Stomach (tissue), 9 donors: ENCODE data around the gene NUPR2. TPM values are rescaled to one million over a fixed set of nuclear protein-coding genes. Genes with fewer than 3 reads are reported as not detected.
"Not testable (repeated sequence)": the region's sequence is repeated elsewhere in the genome, so short reads cannot be mapped to it uniquely, and the experiment has no call there.

ENCODE experiments used
- DNase-seq, 2 donors: peaks; one replicate each; pipeline versions ENCODE4 v3.0.0 to v3.0.0-alpha.2; 2013 to 2019
- H3K27ac ChIP-seq, 5 donors: fragments of 200-600 bp in 4 of 5; sonication (generic) in 4 of 5; one replicate each; pipeline ENCODE4 v1.5.1; 2013 to 2019; ENCODE audit warnings: mild to moderate bottlenecking in 1 of 5, moderate library complexity in 1 of 5
- H3K27me3 ChIP-seq, 3 donors: fragments of 200-600 bp; sonication (generic); one replicate each; pipeline ENCODE4 v1.5.1; 2017 to 2019; ENCODE audit warnings: mixed run types in 1 of 3
- H3K36me3 ChIP-seq, 4 donors: fragments of 200-600 bp; sonication (generic); 1 replicate in 3 of 4; 2 replicates in 1 of 4; pipeline ENCODE4 v1.5.1; 2016 to 2019
- H3K4me1 ChIP-seq, 4 donors: fragments of 200-600 bp; sonication (generic); one replicate each; pipeline ENCODE4 v1.5.1; 2016 to 2019
- H3K4me3 ChIP-seq, 4 donors: fragments of 200-600 bp; sonication (generic) in 3 of 4; one replicate each; pipeline ENCODE4 v1.5.1; 2016 to 2019; ENCODE audit warnings: mild to moderate bottlenecking in 1 of 4
- H3K9me3 ChIP-seq, 4 donors: fragments of 200-600 bp; sonication (generic); one replicate each; pipeline ENCODE4 v1.5.1; 2016 to 2019
- CTCF ChIP-seq, 7 experiments: fragments of 450-650 bp in 4 of 7; fragments of 200-600 bp in 3 of 7; sonication (generic) in 3 of 7; IDR thresholded peaks; one replicate each; pipeline ENCODE4 v1.5.1; 2016 to 2019; ENCODE audit warnings: antibody characterized with exemption in 7 of 7, control low read depth in 2 of 7, mild to moderate bottlenecking in 1 of 7
- EP300 ChIP-seq: sonication (generic); formaldehyde crosslinking; IDR thresholded peaks from one replicate; pipeline ENCODE4 v1.6.1; 2017; ENCODE audit warnings: antibody characterized with exemption
- POLR2A ChIP-seq, 4 donors: fragments of 450-650 bp; IDR thresholded peaks; one replicate each; pipeline ENCODE4 v1.6.1; 2016; ENCODE audit warnings: antibody characterized with exemption in 4 of 4, control low read depth in 2 of 4, mild to moderate bottlenecking in 1 of 4, moderate library complexity in 1 of 4
- POLR2AphosphoS5 ChIP-seq, 3 donors: sonication (generic); formaldehyde crosslinking; IDR thresholded peaks; one replicate each; pipeline ENCODE4 v1.6.1; 2016; ENCODE audit warnings: antibody characterized with exemption in 3 of 3
- WGBS, 5 donors: extraction: QIAGEN DNeasy Blood & Tissue Kit in 3 of 5; methylation state at CpG; one replicate each; pipeline versions ENCODE4 v1.1.5 to v1.1.7; 2013 to 2018; 5-methylcytosine and 5-hydroxymethylcytosine counted together
- intact Hi-C: fragments of 100-400 bp; cut with DNase I; formaldehyde crosslinking; loops from one replicate; pipeline ENCODE4 v1.15.1; 2023; ENCODE audit warnings: low total_unique reads
- polyA plus RNA-seq, 3 donors: library from polyadenylated mRNA; stranded (reverse); fragments of 200-250 nt; gene quantifications; one replicate each; pipeline ENCODE4 v1.2.3, GENCODE V29; 2013
- total RNA-seq, 5 donors: library from RNA; depleted of rRNA; stranded (reverse); fragments of >200 nt; gene quantifications; one replicate each; pipeline versions ENCODE4 v1.1.0 to v1.2.3, GENCODE V29; 2014 to 2016
- donor health status: healthy with polysubstance abuse.
- donor health status: Bipolar disorder and iron deficiency.
- donor health status: healthy.

NUPR2 gene
- total and polyA plus RNA-seq, 8 donors: 9.5 to 21.9 (median 10.1) TPM; not detected in 3

- no peaks in the 10 kb centered on the region for H3K4me1 ChIP-seq
- no peaks in the 10 kb centered on the region for H3K36me3 ChIP-seq
- DNase-seq: no peak
- H3K4me3 ChIP-seq: no peak overlapping the region
- H3K27ac ChIP-seq: no peak overlapping the region
- WGBS, 5 donors: 72 to 82% (median 80%) methylated on average over 8 of the region's 8 CpGs
- H3K9me3 ChIP-seq: no peaks in the 10 kb centered on the region
- intact Hi-C loops: no loop called here
- H3K27me3 ChIP-seq: no peaks in the 10 kb centered on the region
- TF ChIP-seq CTCF (IDR thresholded peaks at IDR 0.05) (no peak), POLR2A (IDR thresholded peaks at IDR 0.05) (no peak), EP300 (no peak)
Observed at GRCh38 chr7:56125831-56126230, 9.6 kb upstream of the NUPR2 start.

- no peaks in the 10 kb centered on the region for H3K36me3 ChIP-seq
- no peak overlapping the region for H3K27ac ChIP-seq
- WGBS, 5 donors: 68 to 87% (median 75%) methylated on average over 5 to 6 of the region's 6 CpGs
- H3K27me3 ChIP-seq: no peaks in the 10 kb centered on the region
- H3K4me3 ChIP-seq: no peak overlapping the region
- TF ChIP-seq CTCF (IDR thresholded peaks at IDR 0.05) (no peak), POLR2AphosphoS5 (IDR thresholded peaks at IDR 0.05) (no peak), EP300 (no peak), POLR2A (IDR thresholded peaks at IDR 0.05) (no peak)
- no peaks in the 10 kb centered on the region for H3K9me3 ChIP-seq
- H3K4me1 ChIP-seq: no peaks in the 10 kb centered on the region
- intact Hi-C loops: no loop called here
- no peak for DNase-seq
Observed at GRCh38 chr7:56124981-56125380, 8.8 kb upstream of the NUPR2 start.

- H3K36me3 ChIP-seq: no peaks in the 10 kb centered on the region
- WGBS, 5 donors: 72 to 94% (median 90%) methylated on average over 6 of the region's 6 CpGs
- peaks cover 0 to under 1% (median under 1%) of the 10 kb centered on the region in 4 donors for H3K4me1 ChIP-seq
- peaks cover 0 to 10% (median 4%) of the 10 kb centered on the region in 3 donors for H3K27me3 ChIP-seq
- no peak overlapping the region for H3K4me3 ChIP-seq
- H3K9me3 ChIP-seq: no peaks in the 10 kb centered on the region
- intact Hi-C loops: no loop called here
- no peak overlapping the region for H3K27ac ChIP-seq
- TF ChIP-seq CTCF (IDR thresholded peaks at IDR 0.05): no peak
- no peak for TF ChIP-seq POLR2A (IDR thresholded peaks at IDR 0.05)
- no peak for TF ChIP-seq EP300
- TF ChIP-seq POLR2AphosphoS5 (IDR thresholded peaks at IDR 0.05): no peak
- DNase-seq: no peak
Observed at GRCh38 chr7:56121440-56121839, 5.2 kb upstream of the NUPR2 start.

- H3K9me3 ChIP-seq, DNase-seq, intact Hi-C loops, H3K4me3 ChIP-seq, H3K36me3 ChIP-seq, H3K27ac ChIP-seq: not testable (repeated sequence)
- 71 to 98% (median 97%) methylated on average over 3 of the region's 3 CpGs for WGBS, 5 donors
- Histone ChIP-seq H3K27me3 (peaks cover 0 to 23% (median 10%) of the 10 kb centered on the region in 3 donors), H3K4me1 (peaks cover 5 to 17% (median 9%) of the 10 kb centered on the region in 4 donors)
Observed at GRCh38 chr7:56112244-56112643, 4.0 kb downstream of the NUPR2 start.

- WGBS, 5 donors: 78 to 94% (median 83%) methylated on average over 1 of the region's 1 CpG
- no peak overlapping the region for H3K27ac ChIP-seq
- no peaks in the 10 kb centered on the region for H3K36me3 ChIP-seq
- peaks cover 0 to 7% (median 0%) of the 10 kb centered on the region in 3 donors for H3K27me3 ChIP-seq
- H3K9me3 ChIP-seq: no peaks in the 10 kb centered on the region
- intact Hi-C loops: no loop called here
- DNase-seq: no peak
- no peak overlapping the region for H3K4me3 ChIP-seq
- H3K4me1 ChIP-seq: peaks cover under 1 to 14% (median 5%) of the 10 kb centered on the region in 4 donors
- TF ChIP-seq POLR2A (IDR thresholded peaks at IDR 0.05): no peak
- TF ChIP-seq CTCF (IDR thresholded peaks at IDR 0.05): no peak
- no peak for TF ChIP-seq POLR2AphosphoS5 (IDR thresholded peaks at IDR 0.05)
- no peak for TF ChIP-seq EP300
Observed at GRCh38 chr7:56110611-56111010, 5.6 kb downstream of the NUPR2 start.
